ENCODE data around the gene DHX38.
A peak's percentile ranks its signal among the peaks of the same experiment; 100 is the strongest.

DHX38 gene

GRCh38 chr16:72123426-72123825, 29.8 kb downstream of the DHX38 start:
- DNase-seq, result no peak

GRCh38 chr16:72124148-72124547, 30.5 kb downstream of the DHX38 start:
- no peak for DNase-seq

- peak; percentile 56 for DNase-seq
Observed at GRCh38 chr16:72124761-72125634, 31.4 kb downstream of the DHX38 start.

- no peak for DNase-seq
Observed at GRCh38 chr16:72125635-72126428, 32.2 kb downstream of the DHX38 start.

GRCh38 chr16:72126429-72126765, 32.8 kb downstream of the DHX38 start:
- no peak for DNase-seq

GRCh38 chr16:72128701-72129100, 35.1 kb downstream of the DHX38 start:
- no peak for DNase-seq

GRCh38 chr16:72129976-72130656, 36.5 kb downstream of the DHX38 start:
- DNase-seq, result no peak

- DNase-seq, result no peak
Observed at GRCh38 chr16:72131036-72131435, 37.4 kb downstream of the DHX38 start.

GRCh38 chr16:72132726-72133125, 39.1 kb downstream of the DHX38 start:
- DNase-seq, result no peak

- DNase-seq, result no peak
Observed at GRCh38 chr16:72134507-72134906, 40.9 kb downstream of the DHX38 start.

- no peak for DNase-seq
Observed at GRCh38 chr16:72137380-72138063, 43.9 kb downstream of the DHX38 start.

- DNase-seq, result no peak
Observed at GRCh38 chr16:72138064-72138572, 44.5 kb downstream of the DHX38 start.

- no peak for DNase-seq
Observed at GRCh38 chr16:72139908-72140307, 46.3 kb downstream of the DHX38 start.

- no peak for DNase-seq
Observed at GRCh38 chr16:72142476-72142875, 48.8 kb downstream of the DHX38 start.

GRCh38 chr16:72149676-72150464, 56.2 kb downstream of the DHX38 start:
- no peak for DNase-seq

- no peak for DNase-seq
Observed at GRCh38 chr16:72159386-72159785, 65.7 kb downstream of the DHX38 start.

- DNase-seq, result no peak
Observed at GRCh38 chr16:72159801-72160200, 66.2 kb downstream of the DHX38 start.

- DNase-seq, result no peak
Observed at GRCh38 chr16:72162105-72162692, 68.6 kb downstream of the DHX38 start.

Measured in NCI-H1694 (cell line).